Stimulated activated naive B cell treated with anti-CD40 and anti-IgM and Interleukin-4, amounts not matched to agents 10 μg/mL and 1 μg/mL and 100 μg/mL, for 72 hours (primary cell): ENCODE measurements around the gene WDR27.
A peak's percentile ranks its signal among the peaks of the same experiment; 100 is the strongest.
"Not testable (repeated sequence)": the region's sequence is repeated elsewhere in the genome, so short reads cannot be mapped to it uniquely, and the experiment has no call there.

Experiments
- ATAC-seq, 2 donors: fragments of 150-1000 bp; cut with Tn5 transposase; replicated peaks; 2 replicates each; pipeline ENCODE4 v1.10.0; 2021; ENCODE audit warnings: moderate library complexity in 1 of 2
- DNase-seq: peaks from one replicate; pipeline ENCODE4 v3.0.0; 2021
- H3K27ac Mint-ChIP-seq: one replicate; pipeline ENCODE4 v1.8.0; 2022; ENCODE audit warnings: mild to moderate bottlenecking, mixed read lengths
- H3K27me3 Mint-ChIP-seq, 2 donors: one replicate each; pipeline ENCODE4 v1.8.0; 2022; ENCODE audit warnings: mixed read lengths in 2 of 2
- H3K36me3 Mint-ChIP-seq, 2 donors: one replicate each; pipeline ENCODE4 v1.8.0; 2022; ENCODE audit warnings: mixed read lengths in 2 of 2, mild to moderate bottlenecking in 1 of 2
- H3K4me1 Mint-ChIP-seq, 2 donors: one replicate each; pipeline ENCODE4 v1.8.0; 2022; ENCODE audit warnings: mixed read lengths in 2 of 2, mild to moderate bottlenecking in 1 of 2
- H3K4me3 Mint-ChIP-seq, 2 donors: one replicate each; pipeline ENCODE4 v1.8.0; 2022; ENCODE audit warnings: mild to moderate bottlenecking in 2 of 2, mixed read lengths in 2 of 2, moderate library complexity in 1 of 2
- H3K9me3 Mint-ChIP-seq, 2 donors: one replicate each; pipeline ENCODE4 v1.8.0; 2022; ENCODE audit warnings: mixed read lengths in 2 of 2, mild to moderate bottlenecking in 1 of 2

Gene WDR27

DNA sequence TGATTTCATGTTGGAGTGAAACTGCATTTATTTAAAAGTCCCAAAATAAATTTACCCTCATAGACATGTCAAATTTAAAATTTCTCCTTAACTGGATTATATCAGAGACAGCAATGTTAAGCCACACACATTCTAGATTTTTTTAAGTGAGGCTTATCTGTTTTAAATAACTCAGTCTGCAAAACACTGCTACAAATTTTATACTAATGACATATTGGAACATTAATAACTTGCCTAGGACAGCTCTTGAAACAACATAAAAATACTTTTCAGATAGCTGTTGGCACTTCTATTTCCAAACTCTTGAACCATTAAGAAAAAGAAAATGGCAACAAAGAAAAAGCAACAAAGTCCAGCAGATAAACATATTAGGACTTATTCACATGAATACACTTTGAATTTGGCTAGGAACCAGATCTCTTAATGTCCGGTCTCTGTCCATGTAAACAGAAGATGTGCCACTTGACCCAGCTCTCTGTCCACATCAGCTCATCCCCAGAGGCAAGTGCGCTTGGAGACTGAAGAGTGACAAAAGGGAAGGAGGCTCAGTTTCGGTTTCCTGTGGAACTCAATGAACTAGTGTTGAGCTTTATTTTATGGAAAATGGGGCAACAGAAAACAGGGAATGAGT lies 228.9 kb downstream of the WDR27 start:
- Mint-ChIP-seq H3K4me1 (no peaks in the 10 kb centered on the region), H3K27me3 (no peaks in the 10 kb centered on the region), H3K36me3 (peaks cover 25 to 32% of the 10 kb centered on the region in 2 donors), H3K9me3 (peaks cover 21 to 27% of the 10 kb centered on the region in 2 donors), H3K4me3 (no peak overlapping the region), H3K27ac (no peak overlapping the region)
- DNase-seq (no peak), ATAC-seq (no peak)

DNA sequence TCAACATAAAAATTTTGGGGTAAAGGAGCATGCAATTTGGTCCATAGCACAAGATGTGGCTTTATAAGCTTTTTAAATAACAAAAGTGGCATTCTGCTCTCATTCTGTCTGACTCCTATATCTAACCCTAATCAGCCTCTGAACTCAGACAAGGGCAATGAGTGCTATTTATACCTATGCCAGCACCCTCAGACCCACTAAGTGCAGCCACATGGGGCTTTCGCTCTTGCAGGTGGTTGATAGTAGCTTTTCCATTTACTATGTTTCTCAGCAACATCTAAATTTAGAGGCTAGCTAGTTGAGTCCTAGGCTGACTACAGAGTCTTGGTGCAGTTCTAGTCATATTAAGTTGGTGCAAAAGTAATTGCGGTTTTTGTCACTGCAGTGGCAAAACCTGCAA lies 231.0 kb downstream of the WDR27 start:
- no peak overlapping the region for H3K27ac Mint-ChIP-seq
- no peak overlapping the region for H3K4me3 Mint-ChIP-seq
- peaks cover 26 to 45% of the 10 kb centered on the region in 2 donors for H3K36me3 Mint-ChIP-seq

DNA sequence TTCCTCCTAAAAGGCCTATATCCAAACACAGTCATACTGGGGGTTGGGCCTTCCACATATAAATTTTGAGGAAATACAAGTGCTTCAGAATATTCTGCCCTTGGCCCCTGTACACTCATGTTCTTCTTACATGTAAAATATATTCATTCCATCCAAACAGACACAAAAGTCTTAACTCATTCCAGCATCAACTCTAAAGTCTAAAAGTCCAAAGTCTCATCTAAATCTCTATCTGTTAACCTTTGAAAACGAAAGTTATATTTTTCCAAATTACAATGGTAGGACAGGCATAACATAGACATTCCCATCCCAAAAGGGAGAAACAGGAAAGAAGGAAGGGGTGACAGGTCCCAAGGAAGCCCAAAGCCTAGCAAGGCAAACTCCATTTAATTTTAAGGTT lies 232.8 kb downstream of the WDR27 start:
- Mint-ChIP-seq H3K9me3 (peaks cover 24 to 25% of the 10 kb centered on the region in 2 donors), H3K36me3 (peaks cover 24 to 44% of the 10 kb centered on the region in 2 donors), H3K27ac (no peak overlapping the region), H3K27me3 (no peaks in the 10 kb centered on the region), H3K4me3 (no peak overlapping the region), H3K4me1 (peaks cover 0 to 16% of the 10 kb centered on the region in 2 donors)
- ATAC-seq, result no peak
- no peak for DNase-seq

More for the DNA sequence above, 231.0 kb downstream of the WDR27 start:
- H3K9me3 Mint-ChIP-seq, result peaks cover 24 to 28% of the 10 kb centered on the region in 2 donors
- no peaks in the 10 kb centered on the region for H3K27me3 Mint-ChIP-seq
- DNase-seq (no peak), ATAC-seq (no peak)
- H3K4me1 Mint-ChIP-seq, result peaks cover 0 to 12% of the 10 kb centered on the region in 2 donors

DNA sequence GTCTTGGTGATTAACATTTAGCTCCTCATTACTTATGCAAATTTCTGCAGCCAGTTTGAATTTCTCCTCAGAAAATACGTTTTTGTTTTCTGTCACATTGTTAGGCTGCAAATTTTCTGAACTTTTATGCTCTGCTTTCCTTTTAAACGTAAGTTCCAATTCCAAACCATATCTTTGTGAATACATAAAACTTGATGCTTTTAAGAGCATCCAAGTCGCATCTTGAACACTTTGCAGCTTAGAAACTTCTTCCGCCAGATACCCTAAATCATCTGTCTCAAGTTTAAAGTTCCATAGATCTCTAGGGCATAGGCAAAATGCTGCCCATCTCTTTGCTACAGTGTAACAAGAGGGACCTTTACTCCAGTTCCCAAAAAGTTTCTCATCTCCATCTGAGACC lies 234.1 kb downstream of the WDR27 start:
- H3K9me3 Mint-ChIP-seq, result peaks cover 24 to 28% of the 10 kb centered on the region in 2 donors
- H3K36me3 Mint-ChIP-seq, result peaks cover 26 to 45% of the 10 kb centered on the region in 2 donors
- H3K27me3 Mint-ChIP-seq, H3K4me3 Mint-ChIP-seq, H3K27ac Mint-ChIP-seq, ATAC-seq, DNase-seq: not testable (repeated sequence)
- peaks cover 0 to 16% of the 10 kb centered on the region in 2 donors for H3K4me1 Mint-ChIP-seq

GRCh38 chr6:169466256-169466655 lies 235.6 kb downstream of the WDR27 start:
- peaks cover 0 to 16% of the 10 kb centered on the region in 2 donors for H3K4me1 Mint-ChIP-seq
- not testable (repeated sequence) for H3K27me3 Mint-ChIP-seq, H3K4me3 Mint-ChIP-seq, DNase-seq
- H3K9me3 Mint-ChIP-seq, result peaks cover 31 to 37% of the 10 kb centered on the region in 2 donors
- H3K27ac Mint-ChIP-seq, result peak overlapping the region; percentile 3
- ATAC-seq, result peak; percentile 60 to 65
- peaks cover 28 to 53% of the 10 kb centered on the region in 2 donors for H3K36me3 Mint-ChIP-seq

- DNase-seq, result no peak
- no peak overlapping the region for H3K4me3 Mint-ChIP-seq
These were observed 244.1 kb downstream of the WDR27 start for GRCh38 chr6:169457762-169458161.

DNA sequence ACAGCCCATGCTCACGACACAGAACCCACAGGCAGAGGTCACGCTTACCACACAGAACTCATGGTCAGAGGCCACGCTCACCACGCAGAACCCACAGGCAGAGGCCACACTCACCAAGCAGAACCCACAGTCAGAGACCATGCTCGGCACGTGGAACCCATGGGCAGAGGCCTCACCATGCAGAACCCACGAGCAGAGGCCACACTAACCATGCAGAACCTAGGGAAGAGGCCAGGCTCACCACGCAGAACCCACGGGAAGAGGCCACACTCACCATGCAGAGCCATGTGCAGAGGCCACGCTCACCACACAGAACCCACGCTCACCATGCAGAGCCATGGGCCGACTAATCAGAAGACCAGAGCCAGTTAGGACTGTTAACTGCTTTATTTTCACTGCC lies 245.0 kb downstream of the WDR27 start:
- ATAC-seq (no peak), DNase-seq (no peak)
- Mint-ChIP-seq H3K27ac (no peak overlapping the region), H3K4me1 (no peaks in the 10 kb centered on the region), H3K27me3 (no peaks in the 10 kb centered on the region), H3K36me3 (peaks cover 13 to 28% of the 10 kb centered on the region in 2 donors), H3K4me3 (no peak overlapping the region), H3K9me3 (peaks cover 8 to 13% of the 10 kb centered on the region in 2 donors)

More at GRCh38 chr6:169457762-169458161, 244.1 kb downstream of the WDR27 start:
- peaks cover 15 to 32% of the 10 kb centered on the region in 2 donors for H3K36me3 Mint-ChIP-seq
- no peak for ATAC-seq
- H3K27me3 Mint-ChIP-seq, result no peaks in the 10 kb centered on the region
- H3K27ac Mint-ChIP-seq, result no peak overlapping the region
- H3K9me3 Mint-ChIP-seq, result peaks cover 11 to 21% of the 10 kb centered on the region in 2 donors
- no peaks in the 10 kb centered on the region for H3K4me1 Mint-ChIP-seq

DNA sequence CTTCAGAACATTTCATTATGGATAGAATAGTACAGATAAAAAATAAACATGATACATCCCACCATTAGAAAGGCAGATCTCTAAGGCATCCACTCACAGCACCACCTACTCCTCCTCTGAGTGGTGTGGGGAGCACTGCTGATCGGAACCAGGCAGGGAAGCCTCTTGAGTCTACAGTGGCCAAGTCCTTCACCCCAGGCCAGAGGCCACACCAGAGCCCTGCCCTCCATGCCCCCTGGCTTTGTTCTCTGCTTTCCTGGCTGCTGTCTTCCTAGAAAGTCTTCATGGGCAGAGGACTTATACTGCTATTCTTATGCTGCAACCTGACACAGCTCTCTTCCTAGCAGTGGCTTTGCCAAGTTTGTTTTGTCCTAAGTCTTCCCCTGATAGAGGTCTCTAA lies 246.4 kb downstream of the WDR27 start:
- H3K27me3 Mint-ChIP-seq, result no peaks in the 10 kb centered on the region
- no peak for ATAC-seq
- H3K4me1 Mint-ChIP-seq, result no peaks in the 10 kb centered on the region
- H3K9me3 Mint-ChIP-seq, result peaks cover 6 to 7% of the 10 kb centered on the region in 2 donors
- DNase-seq, result no peak
- peaks cover 13 to 24% of the 10 kb centered on the region in 2 donors for H3K36me3 Mint-ChIP-seq
- H3K27ac Mint-ChIP-seq, result no peak overlapping the region
- H3K4me3 Mint-ChIP-seq, result no peak overlapping the region

DNA sequence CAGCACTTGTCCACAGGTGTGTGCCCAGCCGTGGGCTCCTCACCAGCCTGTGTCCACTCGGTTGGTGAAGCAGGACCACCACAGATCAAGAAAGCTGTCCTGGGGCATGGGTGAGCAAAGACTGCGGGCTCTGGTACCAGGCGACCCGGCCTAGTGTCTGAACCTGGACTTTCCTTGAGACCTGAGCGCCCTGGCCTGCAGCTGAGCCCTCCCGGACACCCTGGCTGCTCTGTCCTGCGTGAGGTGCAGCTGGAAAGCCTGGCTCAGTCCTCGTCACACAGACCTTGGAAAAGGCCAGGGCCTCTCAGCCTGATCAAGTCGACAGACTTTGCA lies 247.0 kb downstream of the WDR27 start:
- no peaks in the 10 kb centered on the region for H3K27me3 Mint-ChIP-seq
- peaks cover 6 to 7% of the 10 kb centered on the region in 2 donors for H3K9me3 Mint-ChIP-seq
- ATAC-seq, result no peak
- DNase-seq, result no peak
- H3K27ac Mint-ChIP-seq, result no peak overlapping the region
- H3K36me3 Mint-ChIP-seq, result peaks cover 13 to 24% of the 10 kb centered on the region in 2 donors
- no peaks in the 10 kb centered on the region for H3K4me1 Mint-ChIP-seq
- H3K4me3 Mint-ChIP-seq, result no peak overlapping the region

DNA sequence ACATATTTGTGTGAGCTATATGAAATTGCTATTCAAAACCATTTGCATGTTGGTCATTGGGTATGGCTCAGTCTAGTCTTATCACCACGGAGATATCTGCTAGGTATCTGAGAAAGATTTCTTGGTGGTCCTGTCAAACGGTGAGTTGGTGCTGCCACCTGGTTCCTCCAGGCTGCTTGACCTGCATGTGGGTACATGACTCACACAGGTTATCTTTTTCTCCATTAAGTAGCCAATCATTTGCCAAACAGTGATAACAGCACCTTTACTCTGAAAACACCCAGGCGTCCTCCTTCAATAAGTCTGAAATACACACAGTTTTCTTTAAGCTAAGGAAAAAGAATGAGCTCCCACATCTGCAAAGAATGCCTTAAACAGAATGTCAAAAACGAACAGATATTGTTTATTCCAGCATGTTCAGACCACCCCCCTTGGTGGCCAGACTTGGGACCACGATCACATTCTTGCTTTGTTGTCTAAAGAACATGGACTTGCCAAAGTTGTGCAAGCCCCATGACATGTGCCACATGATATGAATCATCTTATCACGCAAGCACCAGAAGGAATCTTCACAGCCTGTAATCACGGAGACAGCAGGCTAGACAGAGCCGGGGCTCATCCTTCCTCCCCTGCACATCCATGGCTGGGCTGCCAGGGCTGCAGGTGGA lies 247.5 kb downstream of the WDR27 start:
- Mint-ChIP-seq H3K36me3 (peaks cover 13 to 21% of the 10 kb centered on the region in 2 donors), H3K27me3 (no peaks in the 10 kb centered on the region), H3K9me3 (peaks cover 6% of the 10 kb centered on the region in 2 donors), H3K27ac (no peak overlapping the region), H3K4me3 (no peak overlapping the region), H3K4me1 (no peaks in the 10 kb centered on the region)
- DNase-seq, result no peak
- ATAC-seq, result no peak

DNA sequence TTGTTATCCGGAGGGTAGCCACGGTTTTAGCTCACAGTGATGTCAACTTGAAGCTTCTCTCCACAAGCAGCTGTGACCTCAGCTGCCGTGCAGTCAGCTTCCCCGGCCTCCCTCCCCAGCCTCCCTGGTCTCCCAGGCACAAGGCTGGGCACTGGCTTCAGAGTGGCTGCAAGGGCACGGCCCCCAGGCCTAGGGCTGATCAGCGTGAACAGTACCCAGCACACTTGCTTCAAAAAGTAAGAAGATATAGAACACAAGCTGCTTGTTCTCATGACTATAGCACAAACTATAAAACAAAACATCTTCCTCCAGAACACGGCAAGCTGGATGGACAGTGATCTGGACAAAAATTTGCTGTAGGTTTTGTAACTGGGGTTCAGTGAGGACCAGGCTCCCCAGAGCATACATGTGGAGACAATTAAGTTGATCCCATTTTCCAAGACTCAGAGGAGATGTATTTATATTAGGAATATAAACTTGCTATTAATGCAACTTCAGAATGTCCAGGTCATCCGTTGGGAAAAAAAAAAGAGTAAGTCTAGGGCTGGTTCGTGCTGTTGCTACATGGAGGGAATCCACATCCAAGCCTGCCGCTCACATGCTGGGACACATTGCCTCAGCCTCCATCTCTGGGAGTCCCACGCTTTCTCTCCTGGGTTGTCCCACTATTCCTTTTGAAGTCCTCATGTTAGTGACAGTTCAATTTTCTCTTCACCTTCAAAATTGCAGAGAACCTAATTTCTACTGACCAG lies 248.8 kb downstream of the WDR27 start:
- no peak overlapping the region for H3K27ac Mint-ChIP-seq
- peaks cover 5 to 10% of the 10 kb centered on the region in 2 donors for H3K36me3 Mint-ChIP-seq
- no peaks in the 10 kb centered on the region for H3K9me3 Mint-ChIP-seq
- H3K27me3 Mint-ChIP-seq, result peaks cover 0 to 10% of the 10 kb centered on the region in 2 donors
- ATAC-seq (no peak), DNase-seq (no peak)
- no peak overlapping the region for H3K4me3 Mint-ChIP-seq
- H3K4me1 Mint-ChIP-seq, result no peaks in the 10 kb centered on the region

DNA sequence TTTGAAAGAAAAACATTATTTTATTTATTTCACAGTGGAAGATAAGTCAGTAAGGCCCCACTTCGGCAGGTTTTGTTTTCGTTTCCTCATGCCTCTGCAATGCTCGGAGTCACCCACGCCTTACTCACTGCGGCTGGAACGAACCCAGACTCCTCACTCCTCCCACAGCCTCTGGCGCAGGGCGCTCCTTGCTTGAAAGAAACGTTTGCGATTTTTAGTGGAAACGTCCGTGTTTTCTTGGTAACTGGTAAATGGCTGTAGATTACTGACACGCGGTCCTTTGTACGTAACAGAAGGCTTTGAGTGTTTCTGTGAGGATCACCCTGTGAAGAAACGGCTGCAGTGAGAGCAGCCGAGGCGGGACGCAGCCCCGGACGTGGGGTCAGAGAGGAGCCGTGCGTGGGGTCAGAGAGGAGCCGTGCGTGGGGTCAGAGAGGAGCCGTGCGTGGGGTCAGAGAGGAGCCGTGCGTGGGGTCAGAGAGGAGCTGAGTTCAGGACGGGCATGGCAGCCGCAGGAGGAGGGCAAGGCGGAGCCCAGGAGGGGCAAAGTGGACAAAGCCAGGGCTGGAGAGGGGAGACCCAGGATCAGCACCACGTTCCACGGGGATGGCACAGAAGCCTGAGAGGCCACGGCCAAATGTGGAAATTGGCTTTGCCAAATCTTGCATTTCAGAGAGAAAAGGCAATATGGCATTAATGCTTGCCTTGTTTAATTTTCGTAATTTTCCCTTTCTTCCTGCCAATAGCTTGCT lies 249.5 kb downstream of the WDR27 start:
- Mint-ChIP-seq H3K27me3 (peaks cover 0 to 11% of the 10 kb centered on the region in 2 donors), H3K36me3 (peaks cover 5 to 9% of the 10 kb centered on the region in 2 donors), H3K27ac (no peak overlapping the region), H3K4me1 (no peaks in the 10 kb centered on the region), H3K9me3 (no peaks in the 10 kb centered on the region), H3K4me3 (no peak overlapping the region)
- ATAC-seq, result no peak
- DNase-seq, result no peak

DNA sequence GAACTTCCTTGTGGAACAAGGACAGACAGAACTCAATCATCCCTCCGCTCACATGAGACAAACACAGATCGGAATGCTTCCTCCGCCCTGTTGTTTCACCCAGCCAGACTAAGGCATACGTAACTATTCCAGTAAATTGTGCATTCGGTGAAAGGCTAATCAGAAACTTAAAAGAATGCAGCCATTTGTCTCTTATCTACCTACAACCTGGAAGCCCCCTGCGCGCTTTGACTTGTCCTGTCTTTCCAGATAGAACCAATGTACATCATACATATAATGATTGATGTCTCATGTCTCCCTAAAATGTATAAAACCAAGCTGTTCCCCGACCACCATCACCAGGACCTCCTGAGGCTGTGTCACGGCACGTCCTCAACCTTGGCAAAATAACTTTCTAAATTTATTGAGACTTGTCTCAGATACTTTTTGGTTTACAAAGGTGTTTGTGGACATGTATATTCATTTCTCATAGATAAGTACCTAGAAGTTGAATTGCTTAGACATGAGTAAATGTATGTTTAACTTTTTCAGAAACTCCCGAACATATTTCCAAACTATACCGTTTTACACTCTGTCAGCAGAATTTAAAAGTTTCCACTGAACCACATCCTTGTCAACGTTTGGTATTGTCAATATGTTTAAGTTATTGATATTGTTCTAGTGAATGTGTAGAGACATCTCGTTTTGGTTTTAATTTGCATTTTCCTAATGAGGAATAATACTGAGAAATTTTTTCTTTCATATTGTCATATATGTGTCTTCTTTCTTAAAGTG lies 250.6 kb downstream of the WDR27 start:
- no peaks in the 10 kb centered on the region for H3K4me1 Mint-ChIP-seq
- peaks cover 0 to 11% of the 10 kb centered on the region in 2 donors for H3K27me3 Mint-ChIP-seq
- H3K9me3 Mint-ChIP-seq, result no peaks in the 10 kb centered on the region
- no peaks in the 10 kb centered on the region for H3K36me3 Mint-ChIP-seq
- ATAC-seq, result no peak
- H3K27ac Mint-ChIP-seq, result no peak overlapping the region
- DNase-seq, result no peak
- H3K4me3 Mint-ChIP-seq, result no peak overlapping the region
